ENCODE measurements around the gene PPP1R1C.
A peak's percentile ranks its signal among the peaks of the same experiment; 100 is the strongest.

PPP1R1C gene

GRCh38 chr2:181971032-181971431, 14.6 kb upstream of the PPP1R1C start:
- ChIA-PET CTCF (no interaction called here), POLR2A (ENCODE audit: low non-redundant PET) (no interaction called here)
- DNase-seq (ENCODE audit: low spot score) = no peak
- TF ChIP-seq CTCF (conservative IDR thresholded peaks at IDR 0.05; ENCODE audit: low read depth) = no peak
- no peak overlapping the region for H3K27ac ChIP-seq

GRCh38 chr2:181972431-181973170, 13.1 kb upstream of the PPP1R1C start:
- no peak for TF ChIP-seq CTCF (conservative IDR thresholded peaks at IDR 0.05; ENCODE audit: low read depth)
- POLR2A ChIA-PET (ENCODE audit: low non-redundant PET) = no interaction called here
- no peak for DNase-seq (ENCODE audit: low spot score)
- CTCF ChIA-PET = no interaction called here
- H3K27ac ChIP-seq = no peak overlapping the region

GRCh38 chr2:181973171-181973783, 12.4 kb upstream of the PPP1R1C start:
- ChIA-PET POLR2A (ENCODE audit: low non-redundant PET) (no interaction called here), CTCF (no interaction called here)
- H3K27ac ChIP-seq = no peak overlapping the region
- DNase-seq (ENCODE audit: low spot score) = no peak
- no peak for TF ChIP-seq CTCF (conservative IDR thresholded peaks at IDR 0.05; ENCODE audit: low read depth)

- ChIA-PET POLR2A (ENCODE audit: low non-redundant PET) (no interaction called here), CTCF (no interaction called here)
- DNase-seq (ENCODE audit: low spot score) = peak; percentile 90
- no peak overlapping the region; the same call in 1 of the 2 replicates for H3K27ac ChIP-seq
- no peak for TF ChIP-seq CTCF (conservative IDR thresholded peaks at IDR 0.05; ENCODE audit: low read depth)
Measured at GRCh38 chr2:181977661-181978350, 7.8 kb upstream of the PPP1R1C start.

- CTCF ChIA-PET = interaction anchor here (0.6 kb wide), 1 partner anchor 60 kb away, joined by 3 read pairs; no protein-coding TSS in a partner anchor
- H3K27ac ChIP-seq = no peak overlapping the region
- no peak for DNase-seq (ENCODE audit: low spot score)
- POLR2A ChIA-PET (ENCODE audit: low non-redundant PET) = no interaction called here
- TF ChIP-seq CTCF (conservative IDR thresholded peaks at IDR 0.05; ENCODE audit: low read depth) = no peak
Measured at GRCh38 chr2:181978351-181979150, 7.1 kb upstream of the PPP1R1C start.

- no peak for DNase-seq (ENCODE audit: low spot score)
- ChIA-PET CTCF (interaction anchor here (0.6 to 1.0 kb wide), 2 partner anchors 17 to 293 kb away, joined by 3 read pairs; no protein-coding TSS in a partner anchor), POLR2A (ENCODE audit: low non-redundant PET) (no interaction called here)
- TF ChIP-seq CTCF (conservative IDR thresholded peaks at IDR 0.05; ENCODE audit: low read depth) = no peak
- H3K27ac ChIP-seq = no peak overlapping the region
Measured at GRCh38 chr2:181984060-181984459, 1.6 kb upstream of the PPP1R1C start.
